ENCODE results near the gene ARHGEF1.

ARHGEF1 gene, protein sequence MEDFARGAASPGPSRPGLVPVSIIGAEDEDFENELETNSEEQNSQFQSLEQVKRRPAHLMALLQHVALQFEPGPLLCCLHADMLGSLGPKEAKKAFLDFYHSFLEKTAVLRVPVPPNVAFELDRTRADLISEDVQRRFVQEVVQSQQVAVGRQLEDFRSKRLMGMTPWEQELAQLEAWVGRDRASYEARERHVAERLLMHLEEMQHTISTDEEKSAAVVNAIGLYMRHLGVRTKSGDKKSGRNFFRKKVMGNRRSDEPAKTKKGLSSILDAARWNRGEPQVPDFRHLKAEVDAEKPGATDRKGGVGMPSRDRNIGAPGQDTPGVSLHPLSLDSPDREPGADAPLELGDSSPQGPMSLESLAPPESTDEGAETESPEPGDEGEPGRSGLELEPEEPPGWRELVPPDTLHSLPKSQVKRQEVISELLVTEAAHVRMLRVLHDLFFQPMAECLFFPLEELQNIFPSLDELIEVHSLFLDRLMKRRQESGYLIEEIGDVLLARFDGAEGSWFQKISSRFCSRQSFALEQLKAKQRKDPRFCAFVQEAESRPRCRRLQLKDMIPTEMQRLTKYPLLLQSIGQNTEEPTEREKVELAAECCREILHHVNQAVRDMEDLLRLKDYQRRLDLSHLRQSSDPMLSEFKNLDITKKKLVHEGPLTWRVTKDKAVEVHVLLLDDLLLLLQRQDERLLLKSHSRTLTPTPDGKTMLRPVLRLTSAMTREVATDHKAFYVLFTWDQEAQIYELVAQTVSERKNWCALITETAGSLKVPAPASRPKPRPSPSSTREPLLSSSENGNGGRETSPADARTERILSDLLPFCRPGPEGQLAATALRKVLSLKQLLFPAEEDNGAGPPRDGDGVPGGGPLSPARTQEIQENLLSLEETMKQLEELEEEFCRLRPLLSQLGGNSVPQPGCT

DNA sequence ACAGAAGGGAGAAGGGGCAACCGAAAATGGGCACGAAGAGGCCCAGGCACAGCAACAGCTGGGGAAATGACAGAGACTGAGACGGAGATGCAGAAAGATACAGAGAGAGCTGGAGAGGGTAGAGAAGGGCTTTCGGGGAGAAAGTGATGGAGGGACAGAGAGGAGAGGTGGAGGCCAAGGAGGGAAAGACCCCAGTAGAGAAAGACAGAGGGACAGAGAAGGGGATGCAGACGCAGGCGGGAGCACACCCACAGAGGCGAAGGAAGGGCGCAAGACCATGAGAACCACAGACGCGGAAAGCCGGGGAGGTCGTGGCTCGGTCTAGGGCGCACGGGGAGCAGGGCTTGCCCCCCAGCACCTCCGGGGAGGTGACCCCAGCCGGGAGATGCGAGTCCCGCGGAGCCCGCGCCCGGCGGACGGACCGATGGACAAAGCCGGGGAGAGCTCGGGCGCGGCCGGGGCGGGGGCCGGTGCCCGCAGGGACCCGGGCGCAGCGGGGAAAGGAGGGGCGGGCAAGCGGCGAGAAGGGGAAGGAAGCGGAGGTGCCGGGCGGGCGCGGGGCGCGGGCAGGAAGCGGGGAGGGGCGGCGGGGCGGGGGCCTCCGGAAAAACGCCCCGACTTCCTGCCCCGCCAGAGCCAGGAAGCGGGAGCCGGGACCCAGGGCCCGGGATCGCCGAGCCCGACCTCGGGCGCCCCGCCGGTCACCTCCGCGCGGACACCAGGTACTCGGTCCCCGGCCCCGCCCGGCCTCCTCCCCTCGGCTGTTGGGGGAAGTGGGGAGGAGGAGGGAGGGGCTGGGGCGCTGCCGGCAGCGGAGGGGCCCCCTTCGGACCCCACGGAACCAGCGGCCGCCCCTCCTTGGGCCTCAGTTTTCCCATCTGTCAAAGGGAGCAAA is at the start of gene ARHGEF1:
ARHGEF1 (plus strand) TSS at position 617 of the 895 bp plus-strand sequence. CDS start 4,899 bp downstream, outside the sequence.
- no peak for DNase-seq (ENCODE audit: low spot score)

DNA sequence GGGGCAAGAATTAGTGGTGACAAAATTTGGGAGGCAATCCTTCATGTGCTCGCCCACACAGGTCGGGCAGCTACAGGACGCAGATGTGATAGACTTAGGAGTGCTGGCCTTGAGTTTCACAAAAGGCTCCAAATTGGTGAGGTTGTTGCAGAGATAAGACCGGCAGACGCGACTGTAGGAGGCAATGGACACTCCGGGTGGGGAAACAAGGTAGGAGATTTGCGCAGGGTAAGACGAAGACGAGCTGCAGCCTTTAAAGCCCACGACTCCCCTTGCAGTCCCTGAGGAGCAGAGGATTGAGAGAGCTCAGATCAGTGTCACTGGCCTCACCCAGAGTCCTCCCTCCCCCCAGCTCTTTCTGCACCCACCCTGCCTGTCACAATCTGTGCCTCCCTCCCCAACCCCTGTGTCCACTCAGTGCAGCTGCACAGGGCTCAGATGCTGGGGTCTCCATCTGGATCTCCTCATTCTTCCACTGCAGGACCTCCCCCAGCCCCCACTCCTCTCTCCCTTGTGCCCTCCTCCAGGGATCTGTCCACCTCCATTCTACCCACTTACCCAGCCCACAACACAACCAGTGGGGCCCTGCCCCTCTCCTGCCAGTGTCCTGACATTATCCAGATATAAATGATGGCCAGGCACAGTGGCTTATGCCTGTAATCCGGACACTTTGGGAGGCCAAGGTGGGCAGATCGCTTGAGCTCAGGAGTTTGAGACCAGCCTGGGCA is 44.8 kb upstream of the ARHGEF1 start:
- no peak for DNase-seq (ENCODE audit: low spot score)

DNA sequence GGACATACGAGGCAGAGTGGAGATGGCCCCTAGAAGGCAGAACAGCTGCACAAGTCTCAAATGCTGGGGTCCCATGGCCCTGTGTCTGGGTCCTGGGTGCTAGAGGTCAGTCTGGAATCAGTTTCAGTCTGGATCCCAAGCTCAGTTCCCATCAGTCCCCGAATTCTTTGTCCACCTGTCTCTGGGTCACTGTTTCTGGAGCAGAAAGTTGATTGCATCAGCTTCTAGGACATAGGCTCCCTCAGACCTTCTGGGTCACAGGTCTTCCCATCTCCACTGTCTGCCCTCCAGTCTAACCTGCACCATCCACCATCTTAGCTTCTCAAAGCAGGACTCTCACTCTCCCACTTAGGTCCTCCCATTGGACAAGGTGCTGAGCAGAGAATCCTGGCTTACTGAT is 43.8 kb upstream of the ARHGEF1 start:
- DNase-seq (ENCODE audit: low spot score) = no peak

DNA sequence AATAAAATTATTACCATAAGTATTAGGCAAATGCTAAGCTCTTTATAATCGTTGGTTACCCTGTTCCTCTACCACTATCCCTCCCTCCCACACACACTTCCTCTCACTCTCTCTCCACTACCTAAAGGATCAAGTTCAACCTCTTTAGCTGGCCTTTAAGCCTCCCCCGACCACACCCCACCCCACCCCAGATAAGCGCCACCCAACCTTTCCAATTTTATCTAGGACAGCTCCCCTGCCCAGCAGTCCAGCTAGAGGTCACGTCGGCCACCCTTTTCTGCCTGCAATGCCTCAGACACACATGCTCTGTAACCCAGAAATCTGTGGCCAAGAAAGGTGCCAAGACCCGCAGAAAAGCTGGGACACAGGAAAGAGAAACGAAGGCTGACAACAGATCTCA is 39.6 kb upstream of the ARHGEF1 start:
- DNase-seq (ENCODE audit: low spot score) = no peak

DNA sequence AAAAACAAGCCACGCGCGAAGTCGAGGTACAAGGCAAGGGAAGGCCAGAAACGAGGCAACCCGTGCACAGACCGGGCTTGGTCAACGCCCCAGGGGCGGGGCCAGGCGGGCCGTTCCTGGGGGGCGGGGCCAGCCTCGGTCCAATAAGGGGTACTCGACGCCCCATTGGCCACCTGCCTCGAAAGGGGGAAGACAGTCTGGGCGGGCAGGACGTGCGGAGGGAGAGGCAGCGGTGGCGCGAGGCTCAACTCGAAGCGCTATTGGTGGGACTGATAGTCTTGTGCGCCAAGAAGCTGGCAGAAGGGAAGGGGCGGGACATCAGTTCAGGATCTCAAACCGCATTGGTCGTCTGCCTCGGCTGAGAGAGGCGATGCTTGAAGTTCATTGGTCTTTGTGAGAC is 38.4 kb upstream of the ARHGEF1 start, which contains the start of gene LYPD4:
LYPD4 (minus strand) TSS at position 83 of the 400 bp plus-strand sequence. CDS start 5,398 bp downstream, outside the sequence.
- DNase-seq (ENCODE audit: low spot score) = no peak

DNA sequence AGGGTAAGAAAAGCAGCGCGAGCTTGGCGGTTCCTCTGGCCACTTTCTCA is 38.2 kb upstream of the ARHGEF1 start, which contains the start of gene DMRTC2:
DMRTC2 (plus strand) TSS at position 42 of the 50 bp plus-strand sequence. CDS start 2,387 bp downstream, outside the sequence.
- no peak for DNase-seq (ENCODE audit: low spot score)

DNA sequence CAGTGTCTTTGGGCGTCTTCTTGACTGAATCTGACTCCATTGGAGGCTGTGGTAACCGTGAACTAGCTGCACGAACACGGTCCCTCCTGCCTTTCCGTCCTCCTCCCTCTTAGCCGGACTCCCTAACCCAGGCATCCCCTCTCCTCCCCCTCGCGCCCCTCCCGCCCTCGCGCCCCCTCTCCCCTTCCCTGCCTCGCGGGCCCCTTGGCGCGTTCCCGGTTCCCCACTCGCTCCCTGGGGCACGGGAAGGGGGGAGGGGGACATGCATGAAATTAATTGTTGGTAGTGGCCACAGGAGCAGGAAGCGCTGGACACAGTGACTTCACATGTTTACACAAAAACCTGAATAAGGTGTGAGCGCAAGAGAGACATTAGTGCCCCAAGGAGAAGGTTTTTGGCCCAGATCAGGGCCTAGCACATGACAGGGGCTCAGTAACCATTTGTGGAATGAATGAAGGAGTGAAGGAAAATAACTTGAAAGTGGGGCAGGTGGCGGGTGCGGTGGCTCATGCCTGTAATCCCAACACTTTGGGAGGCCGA is 37.9 kb upstream of the ARHGEF1 start:
- no peak for DNase-seq (ENCODE audit: low spot score)

DNA sequence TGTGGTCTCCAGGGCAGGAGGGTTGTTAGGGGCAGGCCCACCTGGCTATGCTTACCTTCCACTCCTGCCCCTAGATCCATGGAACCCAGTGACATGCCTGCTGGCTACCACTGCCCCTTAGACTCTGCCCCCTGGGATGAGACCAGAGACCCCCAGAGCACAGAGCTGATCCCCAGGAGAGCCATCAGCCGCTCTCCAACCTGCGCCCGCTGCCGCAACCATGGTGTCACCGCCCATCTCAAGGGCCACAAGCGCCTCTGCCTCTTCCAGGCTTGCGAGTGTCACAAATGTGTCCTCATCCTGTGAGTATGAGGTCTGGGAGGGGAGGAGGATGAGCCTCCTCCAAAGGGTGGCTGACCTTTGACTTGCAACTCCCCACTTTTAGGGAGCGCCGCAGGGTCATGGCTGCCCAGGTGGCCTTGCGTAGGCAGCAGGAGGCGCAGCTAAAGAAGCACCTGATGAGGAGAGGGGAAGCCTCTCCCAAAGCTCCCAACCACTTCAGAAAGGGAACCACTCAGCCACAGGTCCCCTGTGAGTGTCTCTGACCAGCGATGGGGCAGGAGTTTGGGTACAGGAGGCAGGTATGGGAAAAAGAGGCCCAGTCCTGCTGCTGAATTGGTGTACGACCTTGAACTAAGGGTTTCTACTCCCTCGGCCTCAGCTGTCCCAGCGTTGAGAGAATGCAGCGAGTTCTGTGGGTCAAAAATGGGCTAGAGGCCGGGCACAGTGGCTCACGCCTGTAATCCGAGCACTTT is 35.5 kb upstream of the ARHGEF1 start:
- DNase-seq (ENCODE audit: low spot score) = no peak

DNA sequence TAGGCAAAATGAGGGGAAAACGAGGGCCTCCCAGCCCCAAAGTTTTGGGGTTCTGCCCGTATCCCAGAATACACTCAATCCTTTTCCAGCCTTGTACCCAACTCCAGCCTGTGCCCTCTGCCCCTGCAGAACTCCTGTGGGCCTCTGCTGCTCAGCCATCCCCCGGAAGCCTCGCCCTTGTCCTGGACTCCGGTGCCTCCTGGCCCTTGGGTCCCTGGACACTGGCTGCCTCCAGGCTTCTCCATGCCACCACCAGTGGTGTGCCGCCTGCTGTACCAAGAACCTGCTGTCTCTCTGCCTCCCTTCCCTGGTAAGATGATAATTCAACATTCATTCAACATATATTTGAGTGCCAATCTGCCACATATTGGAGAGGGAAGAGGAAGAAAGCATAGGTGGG is 34.3 kb upstream of the ARHGEF1 start:
- no peak for DNase-seq (ENCODE audit: low spot score)

DNA sequence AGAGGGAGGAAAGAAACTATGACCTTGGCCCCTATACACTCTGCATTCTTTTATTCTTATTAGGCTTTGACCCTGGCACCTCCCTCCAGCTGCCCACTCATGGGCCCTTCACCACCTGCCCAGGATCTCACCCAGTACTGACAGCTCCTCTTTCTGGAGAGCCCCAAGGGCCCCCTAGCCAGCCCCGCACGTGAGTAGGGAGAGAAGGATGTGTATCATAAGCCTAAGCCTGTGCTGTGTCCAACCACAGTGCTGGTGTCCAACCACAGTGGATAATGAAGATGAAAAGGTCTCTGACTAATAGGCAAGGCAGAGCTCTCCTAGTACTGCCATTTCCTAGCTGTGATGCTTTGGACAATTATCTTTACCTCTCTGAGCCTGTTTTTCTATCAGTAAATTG is 33.9 kb upstream of the ARHGEF1 start:
- DNase-seq (ENCODE audit: low spot score) = no peak

DNA sequence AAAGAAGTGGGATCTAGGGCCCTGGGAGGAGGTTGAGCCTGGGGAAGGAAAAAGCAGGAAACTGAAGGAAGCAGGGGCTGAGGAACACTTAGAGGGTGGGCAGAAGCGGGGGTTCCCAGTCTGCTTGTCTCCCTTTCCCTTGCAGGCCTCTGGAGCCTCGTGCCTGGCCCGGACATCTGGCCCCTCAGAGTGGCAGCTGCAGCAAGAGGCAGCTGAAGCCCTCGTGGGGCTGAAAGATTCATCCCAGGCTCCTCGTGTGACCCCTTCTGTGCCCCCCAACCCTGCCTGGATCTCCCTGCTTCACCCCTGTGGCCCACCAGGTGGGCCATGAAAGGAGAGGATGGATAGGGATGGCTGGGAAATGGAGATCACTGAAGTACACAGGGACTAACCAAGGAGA is 32.6 kb upstream of the ARHGEF1 start:
- DNase-seq (ENCODE audit: low spot score) = no peak

DNA sequence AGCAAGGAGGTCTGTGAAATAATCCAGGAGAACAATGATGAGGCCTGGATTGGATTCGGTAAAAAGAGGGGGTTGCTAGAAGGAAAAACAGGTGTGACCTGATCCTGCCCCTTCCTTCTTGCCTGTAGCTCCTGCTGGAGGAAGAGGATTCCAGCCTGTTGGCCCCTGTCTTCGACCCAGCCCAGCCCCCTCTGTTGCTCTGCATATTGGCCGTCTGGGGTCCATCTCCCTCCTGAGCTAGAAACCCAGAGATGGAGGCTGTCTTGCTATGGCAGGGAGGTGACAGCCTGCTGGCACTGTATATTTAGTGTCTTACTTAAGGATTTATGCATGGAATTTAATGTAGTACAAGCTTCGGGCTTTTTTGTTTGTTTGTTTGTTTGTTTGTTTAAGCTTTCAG is 31.5 kb upstream of the ARHGEF1 start:
- no peak for DNase-seq (ENCODE audit: low spot score)

DNA sequence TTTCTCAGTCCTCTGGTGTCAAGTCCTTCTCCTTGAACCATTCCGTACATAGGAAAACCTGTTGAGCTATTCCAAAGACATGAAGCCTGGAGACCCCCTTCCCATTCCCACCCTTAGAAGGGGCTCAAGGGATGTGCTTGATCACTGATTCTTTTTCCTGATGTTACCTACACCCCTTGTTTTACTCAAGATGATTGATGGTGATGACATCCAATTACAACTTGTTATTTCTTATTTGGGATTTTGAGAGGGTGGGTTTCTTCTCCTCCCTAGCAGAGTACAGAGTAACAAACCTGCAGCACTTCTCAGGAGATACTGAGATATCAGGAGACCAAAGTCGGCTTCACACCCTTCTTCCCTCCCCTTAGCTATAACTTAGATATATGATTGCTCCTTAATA is 29.6 kb upstream of the ARHGEF1 start:
- DNase-seq (ENCODE audit: low spot score) = no peak

DNA sequence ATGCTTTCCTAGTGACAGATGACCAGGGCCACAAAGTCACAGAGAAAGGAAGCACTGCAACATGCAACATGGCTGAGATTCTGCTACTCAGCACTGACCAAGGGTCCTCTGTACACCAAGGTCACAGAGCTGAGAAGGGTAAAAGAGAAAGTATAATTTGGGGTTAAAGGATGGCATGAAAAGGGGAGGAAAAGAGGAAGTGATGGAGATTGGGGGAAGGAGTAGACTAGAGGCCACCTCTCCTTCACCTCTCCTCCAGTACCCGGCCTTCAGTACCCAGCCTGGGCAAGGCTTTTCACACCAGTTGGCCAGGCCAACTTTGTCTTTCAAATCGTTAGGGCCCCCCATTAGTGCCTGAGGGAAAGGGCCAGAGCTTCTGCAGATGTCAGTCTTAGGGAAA is 29.2 kb upstream of the ARHGEF1 start:
- no peak for DNase-seq (ENCODE audit: low spot score)

DNA sequence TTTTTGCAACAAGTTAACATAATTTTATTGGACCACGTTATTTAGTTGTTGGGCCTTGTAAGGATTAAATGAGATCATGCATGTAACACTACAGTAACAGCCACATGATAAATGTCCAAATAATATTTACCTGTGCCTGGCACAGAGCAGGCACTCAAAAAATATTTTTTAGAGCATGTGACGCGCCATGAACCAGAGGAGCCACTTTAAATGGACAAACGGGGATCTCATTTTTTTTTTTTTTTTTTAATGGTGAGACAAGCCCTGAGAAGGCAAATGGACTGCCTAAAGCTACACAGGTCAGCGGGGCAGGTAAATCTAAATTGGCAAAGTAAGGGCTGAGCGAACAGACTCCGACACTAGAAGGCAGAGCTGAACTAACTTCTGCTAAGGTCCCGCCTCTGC is 23.8 kb upstream of the ARHGEF1 start:
- no peak for DNase-seq (ENCODE audit: low spot score)

DNA sequence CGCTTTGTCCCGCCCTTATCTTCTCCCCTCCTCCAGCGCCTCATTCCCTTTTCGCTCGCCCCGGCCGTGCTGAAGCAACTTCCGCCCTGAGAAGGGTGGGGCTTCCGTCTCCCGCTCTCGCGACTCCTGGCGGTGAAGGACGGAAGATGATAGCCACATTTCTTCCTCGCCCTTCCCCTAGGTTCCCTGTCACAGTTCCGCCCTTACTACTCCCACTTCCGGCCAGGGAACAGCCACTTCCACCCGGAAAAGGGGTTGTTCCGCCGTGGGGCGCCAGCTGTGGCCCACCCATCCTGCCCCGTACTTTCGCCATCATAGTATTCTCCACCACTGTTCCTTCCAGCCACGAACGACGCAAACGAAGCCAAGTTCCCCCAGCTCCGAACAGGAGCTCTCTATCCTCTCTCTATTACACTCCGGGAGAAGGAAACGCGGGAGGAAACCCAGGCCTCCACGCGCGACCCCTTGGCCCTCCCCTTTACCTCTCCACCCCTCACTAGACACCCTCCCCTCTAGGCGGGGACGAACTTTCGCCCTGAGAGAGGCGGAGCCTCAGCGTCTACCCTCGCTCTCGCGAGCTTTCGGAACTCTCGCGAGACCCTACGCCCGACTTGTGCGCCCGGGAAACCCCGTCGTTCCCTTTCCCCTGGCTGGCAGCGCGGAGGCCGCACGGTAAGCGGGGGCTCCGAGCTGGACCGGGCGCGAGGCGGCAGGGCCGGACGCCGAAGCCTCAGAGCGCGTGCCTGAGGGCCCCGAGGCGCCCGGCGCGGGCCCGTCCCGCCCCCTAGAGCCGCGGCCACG is 23.2 kb upstream of the ARHGEF1 start, which contains the start of gene RPS19:
RPS19 (plus strand) TSS at position 638 of the 801 bp plus-strand sequence. CDS start 520 bp downstream, outside the sequence.
- peak; percentile 99 for DNase-seq (ENCODE audit: low spot score)

DNA sequence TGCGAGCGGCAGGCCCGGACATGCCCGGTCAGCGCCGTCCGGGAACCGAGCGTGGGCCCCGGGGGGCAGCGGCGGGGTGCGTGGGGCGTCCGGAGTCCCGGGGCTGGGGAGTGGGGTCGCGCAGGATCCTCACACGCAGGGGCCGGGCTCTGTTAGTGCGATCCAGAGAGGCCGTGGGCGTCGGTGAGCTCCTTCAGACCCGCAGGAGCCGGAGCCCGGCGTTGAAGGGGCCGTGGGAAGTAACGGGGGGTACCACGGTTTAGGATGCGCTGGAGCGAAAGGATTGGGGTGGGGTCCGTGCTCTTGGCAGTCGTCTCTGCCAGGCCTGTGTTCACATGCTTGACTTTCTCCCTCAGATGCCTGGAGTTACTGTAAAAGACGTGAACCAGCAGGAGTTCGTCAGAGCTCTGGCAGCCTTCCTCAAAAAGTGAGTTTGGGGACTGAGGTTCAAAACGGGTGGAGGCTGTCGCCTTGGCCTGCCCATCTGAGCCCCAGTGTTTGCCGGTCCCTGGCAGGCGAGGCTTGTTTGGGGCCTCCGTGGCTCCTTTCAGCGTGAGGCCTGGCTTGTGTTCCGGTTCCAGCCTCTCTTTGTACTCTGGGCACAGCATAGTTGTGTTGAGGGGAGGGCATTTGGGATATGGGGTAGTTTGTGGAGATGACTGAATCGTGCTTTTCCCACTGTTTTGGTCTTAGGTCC is 22.4 kb upstream of the ARHGEF1 start:
- DNase-seq (ENCODE audit: low spot score) = peak; percentile 55

DNA sequence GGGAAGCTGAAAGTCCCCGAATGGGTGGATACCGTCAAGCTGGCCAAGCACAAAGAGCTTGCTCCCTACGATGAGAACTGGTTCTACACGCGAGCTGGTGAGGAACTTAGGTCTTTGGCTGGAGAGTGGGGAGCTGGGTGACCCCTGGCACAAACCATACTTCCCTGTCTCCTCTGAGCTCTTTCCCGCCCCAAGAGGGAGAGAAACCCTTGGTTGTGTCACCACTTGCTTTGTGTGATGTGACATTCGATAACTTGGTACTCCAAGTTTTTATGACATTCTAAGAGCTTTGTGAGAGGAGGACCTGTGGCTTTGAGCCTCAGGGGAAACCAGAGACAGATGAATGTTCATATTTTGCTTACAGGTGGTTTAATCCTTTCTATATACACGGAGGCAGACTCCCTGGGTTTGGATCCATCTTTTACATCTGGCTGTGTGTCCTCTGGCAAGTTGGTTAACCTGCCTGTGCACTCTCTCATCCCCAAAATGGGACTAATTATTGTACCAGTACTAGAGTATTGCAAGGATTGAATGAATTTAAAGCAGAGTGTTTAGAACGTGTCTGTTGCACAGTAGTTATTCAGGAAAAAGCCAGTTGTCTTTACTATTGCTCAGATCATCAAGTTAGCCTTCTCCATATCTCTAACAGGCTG is 21.7 kb upstream of the ARHGEF1 start:
- DNase-seq (ENCODE audit: low spot score) = no peak

DNA sequence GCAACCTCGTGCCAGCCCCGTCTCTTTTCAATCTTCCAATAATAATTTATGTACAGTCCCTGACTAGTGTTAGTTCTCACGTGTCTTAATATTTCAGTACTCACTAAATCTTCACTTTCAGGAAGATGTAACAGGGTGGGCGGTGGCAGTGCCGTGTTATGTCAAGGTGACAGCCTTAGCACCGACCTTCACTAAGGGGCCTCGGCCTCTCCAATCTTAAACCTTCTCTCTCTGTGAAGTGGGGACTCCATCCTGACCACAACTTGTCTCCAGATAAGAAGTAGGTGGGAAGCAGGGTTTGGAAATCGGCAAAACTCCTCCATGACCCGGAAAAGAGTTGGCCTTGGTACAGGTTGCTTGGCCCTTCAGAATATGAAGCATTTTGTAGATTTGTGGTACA is 21.1 kb upstream of the ARHGEF1 start:
- no peak for DNase-seq (ENCODE audit: low spot score)
